Stimulated activated CD4-positive, alpha-beta T cell treated with anti-CD3 and anti-CD28 coated beads, Interleukin-2, amount 100 ng/mL, for 48 hours (primary cell): ENCODE measurements around the gene ZNF777.
"Not testable (repeated sequence)": the region's sequence is repeated elsewhere in the genome, so short reads cannot be mapped to it uniquely, and the experiment has no call there.

Experiments
- DNase-seq, 2 donors: peaks; one replicate each; pipeline ENCODE4 v3.0.0-alpha.2; 2020

The ZNF777 gene

DNA sequence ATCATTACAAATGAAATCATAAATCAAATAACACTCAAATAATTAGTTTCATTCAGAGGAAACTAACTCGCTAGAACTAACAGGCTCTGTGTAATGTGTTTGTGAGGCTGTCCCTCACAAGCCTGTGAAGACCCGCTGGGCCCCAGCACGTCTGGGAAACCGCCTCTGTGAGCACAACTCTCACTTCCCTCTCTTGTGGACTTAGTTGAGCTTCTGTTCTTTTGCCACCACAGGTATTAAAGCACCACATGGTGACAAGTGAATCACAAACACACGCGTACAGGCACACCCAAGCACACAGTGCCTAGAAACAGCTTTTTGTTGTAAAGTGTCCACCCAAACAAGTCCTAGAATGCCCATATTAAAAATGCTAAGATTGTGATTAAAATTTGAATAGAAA is 51.0 kb downstream of the ZNF777 start:
- no peak for DNase-seq

DNA sequence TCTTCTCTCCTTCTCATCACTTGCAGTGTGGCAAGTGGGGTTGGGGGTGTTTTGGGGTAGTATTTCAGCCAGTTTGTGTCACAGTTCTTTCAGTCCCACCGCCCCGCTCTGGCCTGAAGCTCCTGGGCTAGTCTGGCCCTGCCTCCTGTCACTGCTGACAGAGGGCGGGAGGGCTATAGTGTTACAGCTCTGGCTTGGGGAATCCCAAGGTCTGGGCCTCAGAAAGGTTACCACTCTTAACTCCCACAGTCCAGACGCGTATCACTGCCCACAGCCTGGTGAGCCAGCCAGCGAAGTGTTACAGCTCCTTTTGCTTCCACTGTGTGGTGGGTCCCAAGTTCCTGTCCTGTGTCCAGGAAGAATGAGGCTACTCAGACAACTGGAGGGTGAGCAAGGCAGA is 56.0 kb downstream of the ZNF777 start:
- DNase-seq, result no peak

DNA sequence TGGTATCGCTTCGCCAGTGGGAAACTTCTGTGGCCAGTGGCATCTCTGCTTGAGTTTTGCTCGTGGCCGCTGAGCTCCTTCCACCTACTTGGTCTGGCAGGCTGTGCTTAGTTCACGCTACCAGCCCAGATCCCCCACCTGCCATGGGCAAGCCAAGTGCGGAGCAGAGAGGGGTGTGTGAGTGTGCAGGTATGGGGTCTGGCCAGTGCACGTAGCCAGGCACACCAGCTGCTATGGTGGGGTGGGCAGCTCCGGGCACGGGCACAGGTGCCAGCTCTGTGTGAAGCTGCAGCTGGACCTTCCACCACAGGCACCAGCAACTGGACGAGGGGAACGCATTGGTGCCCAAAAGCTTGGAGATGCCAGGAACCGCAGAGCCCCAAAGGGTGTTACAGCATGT is 56.5 kb downstream of the ZNF777 start:
- DNase-seq, result no peak

DNA sequence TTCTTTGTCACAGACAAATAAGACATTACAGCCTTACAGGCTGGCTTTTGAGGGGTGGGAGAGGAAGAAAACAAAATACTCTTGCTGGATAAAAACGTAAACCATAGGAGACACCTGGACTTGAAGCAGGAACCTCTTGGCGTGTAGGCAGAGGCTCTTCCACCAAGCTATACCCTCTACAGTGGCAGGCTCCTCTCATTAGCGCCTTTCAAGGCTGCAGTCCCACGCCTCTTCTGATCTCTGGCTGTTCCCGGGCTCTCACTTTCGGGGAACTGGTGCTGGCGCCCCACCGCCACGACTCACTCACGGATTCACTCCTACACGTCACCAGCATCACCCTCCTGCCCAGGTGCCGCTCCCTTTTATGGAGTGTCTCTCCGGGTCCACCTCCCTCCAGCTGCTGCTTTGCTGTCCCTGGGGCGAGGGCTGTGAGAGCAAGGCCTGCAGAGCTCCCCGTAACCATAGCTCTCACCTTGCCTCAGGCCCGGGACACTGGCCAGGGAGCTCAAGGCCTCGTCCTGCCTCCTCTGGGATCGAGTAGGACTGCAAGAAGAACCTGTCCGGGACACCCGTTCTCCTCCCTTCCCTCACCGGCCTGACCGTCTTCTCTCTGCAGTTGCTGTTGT is 62.6 kb downstream of the ZNF777 start:
- no peak for DNase-seq

DNA sequence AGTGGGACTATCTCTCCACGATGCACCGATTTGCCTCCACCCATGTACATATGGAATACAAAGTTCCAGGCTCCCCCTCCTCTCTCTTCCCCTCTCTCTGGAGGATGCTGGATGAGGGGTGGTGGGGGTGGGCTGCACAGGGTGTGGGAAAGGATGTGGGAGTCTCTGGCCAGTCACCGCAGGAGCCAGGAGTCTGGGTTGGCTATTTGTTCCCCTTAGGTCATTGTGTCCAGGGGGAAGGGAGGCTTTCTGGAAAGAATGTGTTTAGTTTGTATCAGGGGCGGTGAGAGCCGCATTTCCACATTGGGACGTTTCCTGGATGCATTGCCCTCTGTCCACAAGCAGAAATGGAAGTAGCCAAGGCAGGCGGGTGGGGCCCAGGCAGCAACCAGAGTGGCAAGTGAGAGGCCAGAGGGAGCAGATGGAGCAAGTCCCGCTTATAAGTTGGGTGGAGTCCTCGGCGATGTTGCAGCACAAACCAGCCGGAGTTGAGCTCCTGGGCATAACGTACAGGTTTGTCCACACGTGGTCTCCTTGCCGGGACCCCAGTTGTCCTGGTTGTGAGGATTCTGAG is 63.3 kb downstream of the ZNF777 start:
- no peak for DNase-seq

DNA sequence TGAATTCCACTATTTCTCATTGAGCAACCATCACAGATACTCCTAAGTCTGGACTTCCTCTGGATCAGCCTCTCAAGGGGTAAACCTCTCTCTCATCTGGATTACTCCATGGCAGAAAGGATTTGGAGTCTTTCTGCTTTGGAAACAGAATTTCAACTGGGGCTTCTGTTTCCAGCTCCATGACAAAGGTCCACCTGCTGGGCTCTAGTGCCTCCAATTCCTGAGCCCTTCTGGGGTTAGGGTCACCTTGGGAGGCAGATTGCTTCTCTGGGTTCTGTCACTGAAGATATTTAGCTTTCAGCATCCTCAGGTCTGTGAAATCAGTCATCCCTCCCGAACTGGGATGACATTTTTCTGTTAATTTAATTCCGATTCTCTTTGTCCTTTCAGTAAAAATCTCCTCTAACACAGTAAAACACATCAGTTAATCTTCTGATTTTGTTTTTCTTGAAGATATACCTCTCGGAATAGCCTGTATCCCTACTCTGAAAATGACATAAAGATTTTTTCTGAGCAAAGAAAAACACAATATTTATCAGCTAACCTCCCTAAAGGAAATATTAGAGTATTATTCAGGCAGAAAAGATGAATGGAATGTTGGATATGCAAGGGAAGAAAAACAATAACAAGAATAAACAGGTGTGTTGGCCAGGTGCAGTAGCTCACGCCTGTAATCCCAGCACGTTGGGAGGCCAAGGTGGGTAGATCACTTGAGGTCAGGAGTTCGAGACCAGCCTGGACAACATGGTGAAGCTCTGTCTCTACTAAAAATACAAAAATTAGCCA is 72.1 kb downstream of the ZNF777 start:
- not testable (repeated sequence) for DNase-seq

DNA sequence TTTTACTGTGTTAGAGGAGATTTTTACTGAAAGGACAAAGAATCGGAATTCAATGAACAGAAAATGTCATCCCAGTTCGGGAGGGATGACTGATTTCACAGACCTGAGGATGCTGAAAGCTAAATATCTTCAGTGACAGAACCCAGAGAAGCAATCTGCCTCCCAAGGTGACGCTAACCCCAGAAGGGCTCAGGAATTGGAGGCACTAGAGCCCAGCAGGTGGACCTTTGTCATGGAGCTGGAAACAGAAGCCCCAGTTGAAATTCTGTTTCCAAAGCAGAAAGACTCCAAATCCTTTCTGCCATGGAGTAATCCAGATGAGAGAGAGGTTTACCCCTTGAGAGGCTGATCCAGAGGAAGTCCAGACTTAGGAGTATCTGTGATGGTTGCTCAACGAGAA is 74.3 kb downstream of the ZNF777 start:
- not testable (repeated sequence) for DNase-seq

DNA sequence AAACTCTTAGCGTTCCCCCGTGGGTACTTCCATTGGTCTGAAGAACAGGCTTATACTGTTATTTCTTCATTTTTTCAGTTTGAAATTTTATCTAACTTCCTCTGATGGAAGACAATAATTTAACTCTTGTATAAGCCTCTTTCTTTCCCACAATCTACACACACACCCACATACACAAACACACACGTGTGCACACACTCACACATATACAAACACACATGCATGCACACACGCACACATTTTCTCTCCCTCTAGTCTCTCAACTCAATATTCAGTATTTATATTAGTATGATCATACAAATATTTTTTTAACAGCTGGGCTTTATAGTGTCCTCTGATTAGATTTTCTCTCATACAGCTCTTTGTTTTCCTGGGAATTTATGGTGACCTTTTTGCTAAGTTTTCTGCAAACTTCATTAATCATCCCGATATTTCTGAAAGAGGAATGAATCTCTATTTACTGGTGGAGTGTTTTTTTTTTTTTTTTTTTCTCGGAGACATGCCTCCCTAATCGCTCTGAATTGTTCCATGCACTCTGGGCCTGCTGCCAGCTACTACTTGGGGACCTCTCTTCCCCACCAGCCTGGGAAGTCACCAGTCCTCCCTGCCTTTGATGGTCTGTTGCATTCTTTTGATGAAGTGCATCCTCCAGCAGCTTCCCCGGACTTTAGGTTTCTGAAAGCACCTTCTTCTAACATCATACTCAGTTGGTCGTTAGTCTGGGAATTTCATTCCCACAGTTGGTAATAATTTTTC is 75.5 kb downstream of the ZNF777 start:
- no peak for DNase-seq
